K562 (cell line): Measurements from ENCODE around the gene CHN2.

Experiments used
- EZH2 ChIP-seq: IDR thresholded peaks from 2 replicates; pipeline ENCODE4 v1.6.1; 2012; ENCODE audit warnings: low read depth, mild to moderate bottlenecking, inconsistent platforms, low read length, borderline replicate concordance
- ZNF24 ChIP-seq: fragments of 450-650 bp; IDR thresholded peaks from 2 replicates; pipeline ENCODE4 v1.6.1; 2016

DNA sequence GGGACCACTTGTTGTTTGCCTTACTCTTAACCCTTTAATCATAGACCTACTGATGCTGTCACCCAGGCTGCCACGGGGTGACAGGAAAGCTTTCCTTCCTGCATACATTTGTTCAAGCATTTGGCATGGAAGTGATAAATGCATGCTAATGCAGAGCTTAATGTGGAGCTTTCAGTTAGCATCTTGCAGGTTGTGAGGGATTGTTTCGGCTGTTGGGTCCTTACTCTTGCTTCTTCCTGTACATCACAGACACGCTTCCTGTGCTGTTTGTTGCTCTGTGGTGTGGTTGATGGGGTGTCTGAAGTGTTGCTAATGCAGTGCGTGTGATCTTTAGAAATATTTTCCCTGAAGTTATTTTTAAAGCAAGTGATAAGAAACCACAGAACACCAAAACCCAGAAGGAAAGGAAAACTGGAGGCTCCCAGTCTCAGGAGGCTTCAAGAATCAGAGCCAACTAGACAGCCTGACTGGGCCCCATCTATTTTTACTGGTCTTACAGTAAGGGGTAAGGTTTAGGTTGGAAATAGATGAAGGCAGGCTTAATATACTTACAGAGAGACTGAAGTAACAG lies 143.1 kb downstream of the CHN2 start:
- TF ChIP-seq ZNF24 (no peak), EZH2 (no peak)
